PFSK-1 (cell line): ENCODE data around the gene NADK2.

Experiments
- FOXP2 ChIP-seq: optimal IDR thresholded peaks from 2 replicates; pipeline ENCODE3; 2011; ENCODE audit warnings: borderline replicate concordance, control low read depth, inconsistent platforms; ENCODE audit not compliant: insufficient read depth; ENCODE audit errors: extremely low read length, extremely low read depth
- POLR2AphosphoS5 ChIP-seq: IDR thresholded peaks from 2 replicates; pipeline ENCODE4 v1.6.1; 2012; ENCODE audit warnings: low read depth, mild to moderate bottlenecking, control low read depth, low read length, moderate library complexity
- SIN3A ChIP-seq: IDR thresholded peaks from 2 replicates; pipeline ENCODE4 v1.6.1; 2012; ENCODE audit warnings: mild to moderate bottlenecking, low read length, moderate library complexity, borderline replicate concordance; ENCODE audit not compliant: insufficient read depth
- TAF1 ChIP-seq: IDR thresholded peaks from 2 replicates; pipeline ENCODE4 v1.6.1; 2012; ENCODE audit warnings: low read length, control low read depth, borderline replicate concordance; ENCODE audit not compliant: insufficient read depth
- TF ChIP-seq, protein P1 (sequence below), 2 experiments: IDR thresholded peaks; 2 replicates each; pipeline versions ENCODE4 v1.6.1 to v1.8.0; 2011 to 2012; ENCODE audit warnings: low read depth in 2 of 2, low read length in 2 of 2, control low read depth in 1 of 2, inconsistent platforms in 1 of 2, mild to moderate bottlenecking in 1 of 2, moderate library complexity in 1 of 2; ENCODE audit not compliant: insufficient read depth in 1 of 2

The NADK2 gene

DNA sequence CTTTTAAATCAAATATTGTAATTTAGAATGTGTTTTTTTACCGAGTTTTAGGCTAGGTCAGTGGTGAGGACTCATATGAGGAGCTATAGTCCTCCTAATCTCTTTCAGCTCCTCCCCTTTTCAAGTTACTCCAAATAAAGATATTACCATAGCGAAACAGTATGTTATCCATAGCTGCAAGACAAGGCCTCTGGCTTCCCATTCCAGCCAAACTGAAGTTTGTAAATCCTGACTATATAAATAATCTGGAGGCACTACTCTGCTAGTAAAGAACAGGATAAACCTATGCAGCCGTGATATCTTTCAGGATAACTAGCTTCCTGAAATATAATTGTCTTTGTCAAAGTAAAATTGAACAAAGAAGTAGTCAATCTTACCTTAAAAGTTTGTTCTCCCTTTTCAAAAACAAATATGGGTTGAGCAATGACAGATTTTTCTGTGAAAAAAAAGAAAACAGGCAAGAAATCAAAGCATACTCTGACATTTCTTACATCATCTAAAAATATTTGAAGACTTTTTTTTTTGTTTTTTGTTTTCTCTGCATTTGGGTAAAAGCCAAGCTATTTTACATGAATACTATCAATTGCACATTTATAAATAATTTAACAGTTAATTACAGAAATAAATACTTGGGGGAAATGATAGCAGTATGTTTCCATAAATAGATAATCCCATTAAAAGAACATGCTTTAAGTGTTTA is 29.3 kb upstream of the NADK2 start:
- TF ChIP-seq, protein P1, sequence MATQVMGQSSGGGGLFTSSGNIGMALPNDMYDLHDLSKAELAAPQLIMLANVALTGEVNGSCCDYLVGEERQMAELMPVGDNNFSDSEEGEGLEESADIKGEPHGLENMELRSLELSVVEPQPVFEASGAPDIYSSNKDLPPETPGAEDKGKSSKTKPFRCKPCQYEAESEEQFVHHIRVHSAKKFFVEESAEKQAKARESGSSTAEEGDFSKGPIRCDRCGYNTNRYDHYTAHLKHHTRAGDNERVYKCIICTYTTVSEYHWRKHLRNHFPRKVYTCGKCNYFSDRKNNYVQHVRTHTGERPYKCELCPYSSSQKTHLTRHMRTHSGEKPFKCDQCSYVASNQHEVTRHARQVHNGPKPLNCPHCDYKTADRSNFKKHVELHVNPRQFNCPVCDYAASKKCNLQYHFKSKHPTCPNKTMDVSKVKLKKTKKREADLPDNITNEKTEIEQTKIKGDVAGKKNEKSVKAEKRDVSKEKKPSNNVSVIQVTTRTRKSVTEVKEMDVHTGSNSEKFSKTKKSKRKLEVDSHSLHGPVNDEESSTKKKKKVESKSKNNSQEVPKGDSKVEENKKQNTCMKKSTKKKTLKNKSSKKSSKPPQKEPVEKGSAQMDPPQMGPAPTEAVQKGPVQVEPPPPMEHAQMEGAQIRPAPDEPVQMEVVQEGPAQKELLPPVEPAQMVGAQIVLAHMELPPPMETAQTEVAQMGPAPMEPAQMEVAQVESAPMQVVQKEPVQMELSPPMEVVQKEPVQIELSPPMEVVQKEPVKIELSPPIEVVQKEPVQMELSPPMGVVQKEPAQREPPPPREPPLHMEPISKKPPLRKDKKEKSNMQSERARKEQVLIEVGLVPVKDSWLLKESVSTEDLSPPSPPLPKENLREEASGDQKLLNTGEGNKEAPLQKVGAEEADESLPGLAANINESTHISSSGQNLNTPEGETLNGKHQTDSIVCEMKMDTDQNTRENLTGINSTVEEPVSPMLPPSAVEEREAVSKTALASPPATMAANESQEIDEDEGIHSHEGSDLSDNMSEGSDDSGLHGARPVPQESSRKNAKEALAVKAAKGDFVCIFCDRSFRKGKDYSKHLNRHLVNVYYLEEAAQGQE (IDR thresholded peaks at IDR 0.05; ENCODE audit: insufficient read depth in 1 of 2, low read depth in 2 of 2, low read length in 2 of 2) = no peak
- TF ChIP-seq TAF1 (no peak), SIN3A (no peak), FOXP2 (no peak), POLR2AphosphoS5 (no peak)

DNA sequence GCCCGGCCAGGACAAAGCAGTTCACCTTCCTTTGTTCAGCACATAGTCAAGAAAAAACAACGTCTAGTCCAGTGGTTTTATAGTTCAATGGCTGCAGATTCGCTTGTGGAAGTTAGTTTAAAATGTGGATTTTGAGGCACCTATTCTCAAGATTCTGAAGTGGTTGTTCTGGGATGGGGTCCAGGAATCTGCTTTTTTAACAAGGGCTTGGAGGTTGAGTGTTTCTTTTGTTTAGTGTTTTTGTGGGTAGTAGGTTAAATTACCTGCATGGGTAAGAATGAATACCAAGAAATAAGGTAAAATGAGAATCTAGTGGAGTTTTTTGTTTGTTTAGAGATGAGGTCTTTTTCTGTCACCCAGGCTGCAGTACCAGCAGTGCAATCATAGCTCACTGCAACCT is 28.4 kb upstream of the NADK2 start:
- TF ChIP-seq, protein P1 (IDR thresholded peaks at IDR 0.05; ENCODE audit: insufficient read depth in 1 of 2, low read depth in 2 of 2, low read length in 2 of 2) = no peak
- no peak for TF ChIP-seq SIN3A
- no peak for TF ChIP-seq FOXP2
- TF ChIP-seq POLR2AphosphoS5 = no peak
- TF ChIP-seq TAF1 = no peak

- TF ChIP-seq TAF1 (no peak), POLR2AphosphoS5 (no peak), FOXP2 (no peak), SIN3A (no peak)
- TF ChIP-seq, protein P1 (IDR thresholded peaks at IDR 0.05; ENCODE audit: insufficient read depth in 1 of 2, low read depth in 2 of 2, low read length in 2 of 2) = no peak
Measured at GRCh38 chr5:36269478-36269877, 27.8 kb upstream of the NADK2 start.

- TF ChIP-seq, protein P1 (IDR thresholded peaks at IDR 0.05; ENCODE audit: insufficient read depth in 1 of 2, low read depth in 2 of 2, low read length in 2 of 2) = no peak
- TF ChIP-seq TAF1 (no peak), SIN3A (no peak)
Measured at GRCh38 chr5:36267905-36268304, 26.2 kb upstream of the NADK2 start.

DNA sequence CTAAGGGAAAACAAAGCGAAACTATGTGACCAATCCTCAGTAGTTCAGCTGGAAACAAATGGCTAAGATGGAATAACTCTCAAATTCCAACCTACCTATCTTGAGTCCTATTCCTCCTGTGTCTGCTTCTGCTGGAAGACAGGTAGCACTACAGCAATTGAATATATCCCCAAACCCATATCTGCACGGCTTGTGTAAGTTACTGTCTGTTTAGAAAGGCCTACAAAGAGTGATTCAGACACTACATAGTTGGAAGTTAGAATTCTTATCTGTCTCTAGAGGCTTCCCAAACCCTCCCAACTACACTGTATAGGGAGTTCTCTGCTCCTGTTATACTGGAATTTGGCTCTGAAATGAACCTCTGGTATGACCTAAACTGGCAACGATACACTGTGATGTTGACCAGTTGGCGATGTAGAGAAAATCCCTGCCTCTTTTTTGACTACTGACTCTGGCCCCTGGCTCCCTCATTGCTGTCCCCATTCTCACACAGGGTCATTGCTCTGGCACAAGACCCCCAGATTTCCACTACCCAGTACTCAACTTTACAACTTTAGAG is 22.6 kb upstream of the NADK2 start:
- TF ChIP-seq POLR2AphosphoS5 (no peak), TAF1 (no peak), FOXP2 (no peak), SIN3A (no peak)
- TF ChIP-seq, protein P1 (IDR thresholded peaks at IDR 0.05; ENCODE audit: insufficient read depth in 1 of 2, low read depth in 2 of 2, low read length in 2 of 2) = no peak
